GF-D8 (cell line): ENCODE measurements around the gene ELMO3.

Experiments
- DNase-seq: peaks from one replicate; lab custom pipeline; 2025; lab: John Stamatoyannopoulos, UW

The ELMO3 gene, protein sequence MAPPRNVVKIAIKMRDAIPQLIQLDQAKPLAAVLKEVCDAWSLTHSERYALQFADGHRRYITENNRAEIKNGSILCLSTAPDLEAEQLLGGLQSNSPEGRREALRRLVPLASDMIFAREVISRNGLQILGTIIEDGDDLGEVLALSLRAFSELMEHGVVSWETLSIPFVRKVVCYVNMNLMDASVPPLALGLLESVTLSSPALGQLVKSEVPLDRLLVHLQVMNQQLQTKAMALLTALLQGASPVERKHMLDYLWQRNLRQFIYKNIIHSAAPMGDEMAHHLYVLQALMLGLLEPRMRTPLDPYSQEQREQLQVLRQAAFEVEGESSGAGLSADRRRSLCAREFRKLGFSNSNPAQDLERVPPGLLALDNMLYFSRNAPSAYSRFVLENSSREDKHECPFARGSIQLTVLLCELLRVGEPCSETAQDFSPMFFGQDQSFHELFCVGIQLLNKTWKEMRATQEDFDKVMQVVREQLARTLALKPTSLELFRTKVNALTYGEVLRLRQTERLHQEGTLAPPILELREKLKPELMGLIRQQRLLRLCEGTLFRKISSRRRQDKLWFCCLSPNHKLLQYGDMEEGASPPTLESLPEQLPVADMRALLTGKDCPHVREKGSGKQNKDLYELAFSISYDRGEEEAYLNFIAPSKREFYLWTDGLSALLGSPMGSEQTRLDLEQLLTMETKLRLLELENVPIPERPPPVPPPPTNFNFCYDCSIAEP

DNA sequence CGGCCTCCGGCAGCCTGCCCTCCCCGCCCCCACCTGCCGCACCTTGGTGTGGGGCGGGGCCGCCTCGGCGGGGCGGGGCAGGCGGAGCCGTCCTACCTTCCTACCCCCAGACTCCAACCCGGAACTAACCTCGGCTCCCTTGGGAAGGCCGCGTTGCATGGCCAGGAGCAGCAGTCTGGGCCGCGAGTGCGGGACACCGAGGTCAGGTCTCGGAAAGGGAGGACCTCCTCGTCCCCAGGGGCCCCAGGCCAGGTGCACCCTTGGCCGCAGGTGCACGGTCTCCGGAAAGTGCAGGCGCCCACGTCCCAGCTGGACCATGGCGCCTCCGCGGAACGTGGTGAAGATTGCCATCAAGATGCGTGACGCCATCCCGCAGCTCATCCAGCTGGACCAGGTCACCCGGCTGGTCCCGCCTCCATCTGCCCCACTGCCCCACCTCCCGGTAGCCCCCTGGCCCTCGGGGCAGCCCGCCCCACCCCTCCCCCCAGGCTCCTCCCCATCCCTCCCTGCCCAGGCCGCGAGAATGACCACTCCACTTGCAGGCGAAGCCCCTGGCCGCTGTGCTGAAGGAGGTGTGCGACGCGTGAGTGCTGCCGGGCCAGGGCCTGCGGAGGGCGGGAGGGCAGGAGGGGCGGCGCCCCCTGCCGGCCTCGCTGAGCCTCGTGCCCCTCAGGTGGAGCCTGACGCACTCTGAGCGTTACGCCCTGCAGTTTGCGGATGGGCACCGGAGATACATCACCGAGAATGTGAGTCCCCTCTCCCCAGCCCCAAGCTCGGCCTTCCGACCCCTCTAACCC lies at the start of gene ELMO3:
Gene ELMO3 (plus strand): TSS at position 121 of the 797 bp plus-strand sequence. CDS start 196 bp downstream, at position 317.
- DNase-seq, result no peak

DNA sequence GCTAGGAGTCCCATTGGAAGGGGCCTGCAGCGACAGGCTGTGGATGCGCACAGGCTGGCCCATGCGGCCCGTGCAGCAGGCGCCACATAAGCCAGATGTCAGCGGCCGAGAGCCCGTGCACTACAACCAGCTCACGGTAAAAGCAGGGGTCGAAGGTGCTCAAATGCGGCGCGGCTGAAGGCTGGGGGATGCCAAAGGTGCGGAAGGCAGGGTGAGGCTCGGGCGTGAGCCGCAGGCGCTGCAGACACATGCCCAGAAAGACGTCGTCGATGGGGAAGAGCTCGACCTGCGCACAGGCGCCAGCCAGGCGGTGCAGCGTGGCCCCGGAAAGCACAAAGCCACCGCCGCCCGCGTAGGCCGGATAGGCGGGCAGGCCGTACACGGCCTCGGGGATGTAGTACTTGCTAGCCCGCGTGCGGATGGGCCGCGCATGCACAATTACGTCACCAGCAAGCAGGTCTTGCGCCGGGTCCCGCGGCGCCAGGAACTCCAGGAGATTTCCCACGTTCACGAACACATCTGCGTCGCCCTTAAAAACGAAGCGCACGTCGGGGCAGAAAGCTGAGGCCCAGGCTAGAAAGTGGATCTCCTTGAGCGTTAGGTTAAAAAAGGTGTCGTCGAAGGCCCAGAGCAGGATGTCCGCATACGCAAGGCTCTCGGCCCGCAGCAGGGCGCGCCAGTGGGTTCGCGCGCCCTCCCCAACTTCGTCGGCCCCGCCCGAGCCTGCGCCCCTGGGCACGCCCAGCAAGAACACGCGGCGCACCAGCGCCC lies 49.5 kb upstream of the ELMO3 start:
- DNase-seq, result no peak

DNA sequence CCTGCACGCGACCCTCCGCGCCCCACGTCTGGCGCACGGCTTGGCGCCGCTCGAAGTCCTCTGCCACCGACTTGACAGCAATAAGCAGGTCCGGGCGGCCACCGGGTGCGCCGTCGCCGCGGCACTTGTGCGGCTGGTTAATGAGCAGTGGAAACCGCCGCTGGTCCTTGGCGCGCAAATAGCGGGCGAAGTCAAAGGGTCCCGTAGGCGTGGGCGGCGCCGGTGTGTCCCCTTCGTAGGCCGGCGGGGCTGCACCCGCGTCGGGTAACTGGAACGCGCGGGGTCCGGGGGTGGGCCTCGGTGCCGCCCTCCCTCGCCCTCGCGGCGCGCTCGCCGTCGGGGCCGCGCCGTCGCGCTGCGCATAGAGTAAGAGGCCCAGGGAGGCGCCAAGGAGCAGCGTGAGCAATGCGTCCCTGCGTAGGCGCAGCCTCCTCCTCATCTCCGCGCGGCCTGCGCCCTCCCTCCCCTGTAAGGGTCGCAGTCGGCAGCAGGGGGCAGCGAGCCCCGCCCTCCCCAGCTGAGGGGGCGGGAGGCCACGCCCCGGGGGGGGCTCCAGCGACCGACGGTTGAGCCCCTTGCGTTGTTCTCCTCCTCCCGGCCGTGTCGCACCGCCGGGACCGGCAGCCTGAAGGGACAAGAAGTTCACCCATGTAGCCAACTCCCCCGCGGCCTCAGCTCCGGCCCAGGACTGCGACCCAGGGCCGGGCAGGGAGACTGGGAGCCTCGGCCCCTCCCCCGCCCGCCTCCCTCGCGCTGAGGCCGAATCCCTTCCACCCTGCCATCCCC lies 48.7 kb upstream of the ELMO3 start:
- DNase-seq, result no peak

DNA sequence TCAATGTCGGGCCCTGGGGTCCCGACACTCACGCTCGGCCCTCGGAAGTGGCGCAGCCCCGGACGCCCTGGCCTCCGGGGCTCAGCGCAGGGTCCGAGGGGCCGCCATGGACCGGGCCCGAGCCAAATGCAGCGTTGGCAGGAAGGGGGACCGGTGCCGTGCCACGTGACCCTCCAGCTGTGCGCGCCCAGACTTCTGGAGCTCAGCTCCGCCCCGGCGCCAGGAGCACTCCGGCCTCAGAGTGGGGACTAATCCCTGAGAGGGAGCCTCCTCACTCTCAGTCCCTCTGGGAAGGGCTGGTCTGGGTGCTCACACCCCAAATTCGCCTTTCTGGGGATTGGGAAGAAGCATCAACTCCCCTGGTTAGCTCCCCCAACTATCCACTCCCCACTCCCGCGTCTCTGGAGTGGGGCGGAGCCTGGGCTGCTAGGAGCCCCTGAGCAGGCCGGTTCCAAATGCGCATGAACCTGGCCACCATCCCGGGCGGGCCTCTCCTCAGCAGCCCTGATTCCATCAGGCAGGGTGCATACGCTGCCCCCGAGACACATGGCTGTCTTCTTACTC lies 48.0 kb upstream of the ELMO3 start, which contains the start of gene B3GNT9:
Gene B3GNT9 (minus strand): TSS at position 166 of the 564 bp plus-strand sequence. CDS start 513 bp downstream, outside the sequence.
- no peak for DNase-seq

DNA sequence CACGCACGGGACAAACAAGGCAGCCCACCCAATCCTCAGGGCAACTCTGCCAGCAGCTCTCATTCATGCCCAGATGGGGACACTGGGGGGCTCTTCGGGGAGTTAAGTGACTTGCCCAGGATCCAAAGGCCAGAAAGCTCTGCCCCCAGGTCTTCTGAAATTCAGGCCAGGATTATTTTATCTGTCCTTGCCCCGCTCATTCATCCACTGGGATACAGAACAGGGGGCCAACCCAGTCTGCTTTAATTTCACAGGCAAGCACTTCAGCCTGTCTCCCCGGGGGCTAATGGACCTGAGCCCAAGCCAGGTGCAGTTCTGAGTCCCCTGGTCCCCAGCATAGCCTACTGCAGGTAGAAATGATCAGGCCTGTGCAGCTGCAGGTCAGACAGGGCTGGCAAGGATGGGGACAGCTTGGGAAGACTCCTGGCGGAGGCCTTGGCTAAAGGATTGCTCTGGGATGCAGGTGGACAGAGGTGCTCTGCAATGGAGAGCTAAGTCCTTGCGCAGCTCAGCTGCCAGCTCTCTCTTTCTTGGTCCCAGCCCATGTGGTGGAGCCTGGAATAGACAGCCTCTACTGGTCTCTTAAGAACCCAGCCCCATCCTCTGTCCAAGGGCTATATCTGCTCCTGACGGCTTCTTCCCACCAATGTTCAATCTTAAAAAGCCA lies 47.4 kb upstream of the ELMO3 start:
- no peak for DNase-seq

DNA sequence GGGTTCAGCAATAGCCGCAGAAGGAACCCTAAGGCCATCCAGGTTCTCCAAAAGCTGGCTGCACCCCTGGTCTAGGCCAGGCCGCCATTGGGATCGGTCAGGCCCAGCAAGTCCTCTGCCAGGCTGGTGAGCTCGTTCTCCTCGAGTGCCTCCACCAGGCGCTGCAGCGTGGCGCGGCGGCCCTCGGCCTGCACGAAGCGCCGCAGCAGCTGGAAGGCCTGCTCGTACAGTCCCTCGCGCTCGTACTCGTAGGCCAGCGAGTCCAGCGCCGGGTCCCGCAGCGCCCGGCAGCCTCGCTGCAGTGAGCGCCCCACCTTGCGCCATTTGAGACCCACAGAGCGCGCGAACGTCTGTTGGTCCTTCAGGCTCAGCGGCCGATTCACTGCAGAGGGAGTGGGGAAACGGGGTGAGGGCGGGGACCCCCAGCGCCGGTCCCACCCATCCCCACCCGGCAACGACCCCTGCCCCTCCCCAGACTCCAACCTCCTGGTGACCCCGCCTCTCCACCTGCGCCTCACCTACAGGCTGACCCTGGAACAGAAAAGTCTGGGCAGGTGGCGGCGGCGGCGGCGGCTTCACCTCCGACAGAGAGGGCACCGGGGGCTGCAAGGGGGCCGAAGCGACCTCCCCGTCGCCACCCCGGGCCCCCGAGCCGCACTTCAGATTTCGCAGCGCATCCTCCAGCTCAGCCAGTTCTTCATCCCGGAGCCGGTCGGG lies 44.2 kb upstream of the ELMO3 start:
- no peak for DNase-seq

DNA sequence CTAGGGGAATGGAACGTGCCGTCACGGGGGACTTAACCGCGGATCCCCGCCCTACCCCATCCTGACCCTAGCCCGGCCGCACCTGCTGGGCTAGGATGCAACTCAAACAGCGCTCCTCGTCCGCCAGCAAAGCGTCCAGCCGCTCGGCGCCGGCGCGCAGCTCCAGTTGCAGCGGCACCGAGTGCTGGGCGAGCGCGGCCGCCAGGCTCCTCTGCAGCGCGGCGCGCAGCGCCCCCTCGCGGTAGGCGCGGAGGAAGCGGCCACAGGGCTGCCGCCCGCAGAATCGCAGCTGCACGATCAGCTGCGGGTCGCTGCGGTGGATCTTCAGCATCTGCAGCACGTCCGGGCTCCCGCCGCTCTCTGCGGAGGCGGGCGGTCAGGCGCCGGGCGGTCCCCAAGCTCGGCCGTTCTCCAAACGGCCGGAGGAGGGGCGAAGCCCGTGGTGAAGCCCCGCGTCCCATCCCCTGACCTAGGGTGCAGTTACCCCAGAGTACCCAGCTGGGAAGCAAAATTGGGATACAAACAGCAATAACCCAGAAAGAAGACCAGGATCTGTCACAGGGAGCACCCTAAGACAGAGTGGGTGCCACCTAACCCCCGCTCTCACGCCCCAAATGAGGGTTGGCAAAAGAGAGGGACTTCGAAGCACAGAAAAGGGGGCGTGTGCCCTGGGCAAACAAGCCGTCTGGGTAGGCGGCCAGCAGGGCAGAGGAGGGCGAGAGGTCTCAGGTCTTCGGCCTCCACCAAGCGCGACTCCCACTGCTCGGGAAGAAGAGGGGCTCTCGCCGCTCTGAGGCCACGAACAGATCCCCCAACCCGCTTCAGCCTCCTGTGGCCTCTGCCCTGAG lies 43.4 kb upstream of the ELMO3 start:
- no peak for DNase-seq

DNA sequence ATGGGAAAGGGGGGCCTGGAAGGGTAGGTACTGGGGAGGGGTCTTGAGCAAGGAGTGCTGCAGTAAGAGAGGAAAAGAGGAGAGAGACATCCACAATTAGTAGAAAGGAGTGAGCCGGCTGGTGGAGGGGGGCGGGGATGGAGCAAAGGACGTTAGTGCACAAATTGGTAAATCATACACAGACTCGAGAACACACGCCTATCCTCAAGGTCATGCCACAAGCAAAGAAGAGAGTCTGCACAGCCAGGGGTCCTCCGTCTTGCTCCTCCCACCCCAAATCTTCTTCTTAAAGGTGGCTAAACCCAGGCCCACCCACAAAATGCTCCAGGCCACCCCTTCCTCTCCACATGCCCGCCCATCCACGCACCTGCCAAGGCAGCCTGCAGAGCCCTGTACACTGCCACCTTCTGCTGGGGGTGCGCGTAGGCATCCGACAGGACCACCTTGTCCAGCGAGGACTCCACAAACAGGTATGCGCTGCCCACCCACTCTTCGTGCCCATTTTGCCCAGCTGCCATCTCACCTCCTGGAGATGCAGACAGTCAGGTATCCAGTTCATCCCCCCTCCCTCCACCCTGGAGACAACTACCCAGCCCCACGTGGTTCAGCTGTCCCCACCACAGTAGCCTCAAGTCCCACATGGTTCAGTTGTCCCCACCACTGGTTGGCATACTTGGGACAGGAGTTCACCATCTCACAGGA lies 42.6 kb upstream of the ELMO3 start:
- DNase-seq, result no peak

DNA sequence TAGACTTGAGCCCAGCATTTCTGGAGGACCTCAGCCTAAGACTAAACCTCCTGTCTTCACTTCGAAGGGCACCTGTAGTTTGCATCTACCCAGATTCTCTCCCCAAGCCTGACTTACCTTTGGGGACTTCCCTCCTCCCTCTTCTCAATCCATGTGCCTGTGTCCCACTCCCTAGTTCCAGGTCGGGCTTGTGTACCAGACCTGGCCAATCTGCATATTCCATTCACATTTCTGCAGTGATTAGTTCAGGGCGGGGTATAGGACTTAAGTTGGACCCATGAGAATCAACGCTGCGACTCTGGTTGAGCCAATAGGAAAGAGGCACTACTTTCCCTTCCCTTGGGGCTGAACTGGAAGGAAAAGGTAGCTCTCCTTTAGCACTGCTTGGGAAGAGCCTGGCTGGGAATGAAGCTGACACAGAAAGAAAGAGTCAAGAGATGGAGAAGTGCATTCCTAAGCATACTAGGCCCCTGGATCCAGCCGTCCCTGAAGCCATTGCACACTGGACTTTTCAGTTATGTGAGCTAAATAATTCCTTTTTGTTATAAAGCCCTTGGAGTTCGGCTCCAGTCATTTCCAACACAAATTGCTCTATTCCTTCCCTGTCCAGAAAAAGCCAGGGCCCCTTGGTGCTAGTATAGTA lies 41.7 kb upstream of the ELMO3 start:
- no peak for DNase-seq

DNA sequence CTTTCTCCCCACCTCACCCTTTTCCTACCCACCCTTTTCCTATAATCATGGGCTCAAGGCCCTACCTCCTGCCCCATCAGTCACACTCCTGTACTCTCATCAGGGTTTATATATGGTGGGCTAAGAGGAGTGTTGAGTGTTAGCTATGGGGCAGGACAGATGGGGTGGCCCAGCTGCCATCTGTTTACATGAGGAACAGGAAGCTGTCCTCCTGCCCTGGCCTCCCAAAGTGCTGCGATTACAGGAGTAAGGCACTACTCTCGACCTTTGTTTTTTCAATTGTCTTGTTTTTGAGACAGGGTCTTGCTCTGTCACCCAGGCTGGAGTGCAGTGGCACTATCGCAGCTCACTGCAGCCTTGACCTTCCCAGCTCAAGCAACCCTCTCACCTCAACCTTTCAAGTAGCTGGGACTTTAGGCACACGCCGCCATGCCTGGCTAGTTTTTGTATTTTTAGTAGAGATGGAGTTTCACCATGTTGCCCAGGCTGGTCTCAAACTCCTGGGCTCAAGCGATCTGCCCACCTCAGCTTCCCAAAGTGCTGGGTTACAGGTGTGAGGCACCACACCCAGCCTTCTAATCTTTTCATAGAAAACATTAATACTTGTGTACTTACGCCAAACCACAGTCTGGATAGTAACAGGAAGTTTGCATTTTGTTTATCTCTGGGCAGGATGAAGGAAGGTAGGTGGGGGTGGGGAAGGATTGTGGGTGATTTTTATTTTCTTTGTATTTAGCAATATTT lies 40.9 kb upstream of the ELMO3 start:
- DNase-seq, result no peak

DNA sequence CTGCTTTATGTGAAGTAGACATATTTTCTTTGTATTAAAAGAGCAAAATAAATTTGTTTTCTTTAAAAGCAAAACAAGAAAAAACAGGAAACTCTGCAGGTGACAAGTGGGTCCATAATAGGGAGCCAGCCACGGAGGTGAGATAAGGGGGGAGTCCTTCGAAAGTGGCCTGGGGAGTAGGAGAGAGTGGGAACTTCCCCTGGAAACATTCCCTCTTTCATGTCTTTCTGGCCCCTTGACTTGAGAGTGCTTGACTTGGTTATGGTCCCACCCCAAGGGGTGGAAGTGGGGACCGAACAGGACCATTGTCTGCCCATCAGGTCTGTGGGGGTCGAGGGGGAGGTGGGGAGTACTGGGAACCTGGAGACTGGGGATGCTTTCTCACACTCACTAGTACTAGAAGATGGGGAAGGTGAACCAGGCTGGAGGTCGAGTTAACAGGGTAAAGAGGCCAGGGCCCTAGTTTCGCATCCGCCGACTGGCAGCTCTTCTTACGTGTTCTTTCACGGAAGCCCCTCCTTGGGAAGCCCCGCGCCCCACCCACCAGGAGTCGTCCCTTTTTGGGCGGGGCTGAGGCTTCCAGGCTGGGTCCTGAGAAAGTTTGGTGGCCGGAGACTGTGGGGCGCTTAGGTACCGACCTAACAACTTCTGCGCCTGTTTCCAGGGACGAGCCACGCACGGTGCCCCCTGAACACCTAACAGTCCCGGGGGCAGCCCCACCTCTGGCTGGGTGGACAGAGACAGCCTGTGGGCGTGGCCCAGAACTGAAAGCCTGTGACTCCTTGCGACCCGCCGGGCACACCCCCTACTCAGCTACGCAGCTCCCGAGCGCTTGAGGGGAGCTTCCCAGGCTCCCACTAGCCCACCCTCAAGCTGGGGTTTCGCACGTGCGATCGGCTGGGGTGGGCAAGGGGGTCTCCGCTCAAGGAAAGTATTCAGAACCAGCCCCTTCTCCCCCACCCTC lies 40.0 kb upstream of the ELMO3 start:
- no peak for DNase-seq

DNA sequence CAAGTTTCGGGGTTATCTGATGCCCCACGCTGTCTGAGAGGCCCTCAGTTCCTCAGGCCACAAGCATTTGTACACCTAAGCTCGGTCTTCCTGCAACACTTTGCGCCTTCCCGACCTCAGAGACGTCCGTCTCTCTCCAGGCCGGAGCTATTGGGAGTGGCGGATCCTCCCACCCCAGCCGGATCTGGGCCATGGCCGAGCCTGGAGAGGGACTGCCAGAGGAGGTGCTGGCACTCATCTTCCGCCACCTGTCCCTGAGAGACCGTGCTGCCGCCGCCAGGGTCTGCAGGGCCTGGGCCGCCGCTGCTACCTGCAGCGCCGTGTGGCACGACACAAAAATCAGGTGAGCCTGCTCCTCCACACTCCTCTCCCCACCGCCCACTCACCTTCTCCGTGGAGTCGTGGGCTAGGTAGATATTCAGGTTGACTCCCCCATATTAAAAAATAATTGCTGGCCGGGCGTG lies 37.3 kb upstream of the ELMO3 start:
- DNase-seq, result no peak

DNA sequence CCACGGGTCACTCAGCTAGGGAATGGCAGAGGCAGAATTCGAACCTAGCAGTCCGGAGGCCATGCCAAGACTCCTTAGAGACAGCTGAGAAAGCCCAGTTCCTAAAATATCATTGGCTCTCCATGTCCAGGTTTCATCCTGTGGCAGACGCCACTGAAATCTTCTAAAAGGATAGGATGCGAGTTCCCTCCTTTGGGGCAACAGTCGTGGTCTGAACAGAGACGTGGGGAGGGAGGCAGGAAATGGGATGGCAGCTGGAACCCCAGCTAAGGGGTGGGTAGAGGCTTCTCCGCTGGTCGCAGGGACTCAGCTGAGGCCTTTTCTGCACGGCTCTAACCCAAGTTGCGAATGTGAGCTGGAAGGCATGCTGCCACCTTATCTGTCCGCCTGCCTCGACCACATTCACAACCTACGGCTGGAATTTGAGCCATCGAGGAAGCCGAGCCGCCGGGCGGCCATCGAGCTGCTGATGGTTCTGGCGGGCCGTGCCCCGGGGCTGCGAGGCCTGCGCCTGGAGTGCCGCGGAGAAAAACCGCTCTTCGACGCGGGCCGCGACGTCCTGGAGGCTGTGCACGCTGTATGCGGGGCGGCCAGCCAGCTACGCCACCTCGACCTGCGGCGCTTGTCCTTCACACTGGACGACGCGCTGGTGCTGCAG lies 36.3 kb upstream of the ELMO3 start:
- DNase-seq, result no peak

DNA sequence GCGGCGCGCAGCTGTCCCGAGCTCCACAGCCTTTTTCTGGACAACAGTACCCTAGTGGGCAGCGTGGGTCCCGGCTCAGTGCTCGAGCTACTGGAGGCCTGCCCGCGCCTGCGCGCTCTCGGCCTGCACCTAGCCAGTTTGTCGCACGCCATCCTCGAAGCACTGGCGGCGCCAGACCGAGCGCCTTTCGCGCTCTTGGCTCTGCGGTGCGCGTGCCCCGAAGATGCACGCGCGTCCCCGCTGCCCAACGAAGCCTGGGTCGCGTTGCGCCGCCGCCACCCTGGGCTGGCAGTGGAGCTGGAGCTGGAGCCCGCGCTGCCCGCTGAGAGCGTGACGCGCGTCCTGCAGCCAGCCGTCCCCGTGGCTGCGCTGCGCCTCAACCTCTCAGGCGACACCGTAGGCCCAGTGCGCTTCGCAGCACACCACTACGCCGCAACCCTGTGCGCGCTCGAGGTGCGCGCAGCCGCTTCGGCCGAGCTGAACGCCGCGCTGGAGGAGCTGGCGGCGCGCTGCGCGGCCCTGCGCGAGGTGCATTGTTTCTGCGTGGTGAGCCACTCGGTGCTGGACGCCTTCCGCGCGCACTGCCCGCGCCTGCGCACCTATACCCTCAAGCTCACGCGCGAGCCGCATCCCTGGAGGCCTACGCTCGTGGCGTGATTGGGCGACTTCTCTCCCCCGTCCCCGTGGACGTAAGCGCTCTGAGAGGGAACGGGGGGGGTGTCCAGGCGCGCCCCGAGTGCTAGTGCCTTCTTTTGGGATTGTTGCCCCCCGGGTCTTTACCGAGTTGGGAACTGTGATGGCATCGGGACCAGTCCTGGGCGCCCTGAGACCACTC lies 35.5 kb upstream of the ELMO3 start:
- no peak for DNase-seq
